Ascending aorta (tissue), 2 donors: ENCODE measurements around the gene SFT2D3. TPM values are rescaled to one million over a fixed set of nuclear protein-coding genes. Genes with fewer than 3 reads are reported as not detected.

Experiments used
- DNase-seq, 2 donors: peaks; one replicate each; pipeline ENCODE4 v3.0.0-alpha.2; 2019; ENCODE audit warnings: low spot score in 2 of 2
- H3K27ac ChIP-seq, 2 donors: fragments of 200-600 bp; sonication (generic); one replicate each; pipeline ENCODE4 v1.5.1; 2016 to 2017; ENCODE audit warnings: mild to moderate bottlenecking in 1 of 2
- H3K27me3 ChIP-seq: fragments of 200-600 bp; sonication (generic); one replicate; pipeline ENCODE4 v1.5.1; 2017
- H3K36me3 ChIP-seq, 2 donors: fragments of 200-600 bp; sonication (generic); one replicate each; pipeline ENCODE4 v1.5.1; 2016
- H3K4me1 ChIP-seq, 2 donors: fragments of 200-600 bp; sonication (generic); one replicate each; pipeline ENCODE4 v1.5.1; 2016 to 2017; ENCODE audit warnings: mild to moderate bottlenecking in 1 of 2
- H3K4me3 ChIP-seq, 2 donors: fragments of 200-600 bp; sonication (generic); one replicate each; pipeline ENCODE4 v1.5.1; 2016 to 2017; ENCODE audit warnings: mild to moderate bottlenecking in 1 of 2
- H3K9me3 ChIP-seq, 2 donors: fragments of 200-600 bp; sonication (generic); one replicate each; pipeline ENCODE4 v1.5.1; 2016
- CTCF ChIP-seq, 3 experiments: fragments of 200-600 bp in 2 of 3; fragments of 450-650 bp in 1 of 3; sonication (generic) in 2 of 3; IDR thresholded peaks; one replicate each; pipeline ENCODE4 v1.5.1; 2016 to 2019; ENCODE audit warnings: antibody characterized with exemption in 3 of 3, mild to moderate bottlenecking in 1 of 3, moderate library complexity in 1 of 3
- intact Hi-C: fragments of 100-400 bp; cut with DNase I; formaldehyde crosslinking; loops from one replicate; pipeline ENCODE4 v1.15.1; 2023
- total RNA-seq: library from RNA; depleted of rRNA; stranded (reverse); fragments of >200 nt; gene quantifications from one replicate; pipeline ENCODE4 v1.1.0, GENCODE V29; 2016

SFT2D3 gene
- total RNA-seq, 1 donor from 2014 or later: 8.3 TPM

- Histone ChIP-seq H3K4me3 (no peak overlapping the region), H3K27ac (no peak overlapping the region), H3K4me1 (no peaks in the 10 kb centered on the region), H3K9me3 (no peaks in the 10 kb centered on the region), H3K36me3 (peaks cover 26 to 36% of the 10 kb centered on the region in 2 donors), H3K27me3 (no peaks in the 10 kb centered on the region)
- intact Hi-C loops: no loop called here
- TF ChIP-seq CTCF (IDR thresholded peaks at IDR 0.05): no peak
- DNase-seq: no peak
Measured at GRCh38 chr2:127712999-127713398, 11.7 kb downstream of the SFT2D3 start.

GRCh38 chr2:127713562-127713961, 12.3 kb downstream of the SFT2D3 start:
- DNase-seq: no peak
- peaks cover 23 to 32% of the 10 kb centered on the region in 2 donors for H3K36me3 ChIP-seq

GRCh38 chr2:127715778-127716449, 14.6 kb downstream of the SFT2D3 start:
- Histone ChIP-seq H3K27me3 (no peaks in the 10 kb centered on the region), H3K27ac (no peak overlapping the region), H3K36me3 (peaks cover 33 to 43% of the 10 kb centered on the region in 2 donors), H3K4me3 (no peak overlapping the region), H3K4me1 (no peaks in the 10 kb centered on the region), H3K9me3 (no peaks in the 10 kb centered on the region)
- DNase-seq: no peak
- TF ChIP-seq CTCF (IDR thresholded peaks at IDR 0.05): no peak
- intact Hi-C loops: no loop called here

More at GRCh38 chr2:127713562-127713961, 12.3 kb downstream of the SFT2D3 start:
- no peaks in the 10 kb centered on the region for H3K9me3 ChIP-seq
- H3K27me3 ChIP-seq: no peaks in the 10 kb centered on the region
- H3K27ac ChIP-seq: no peak overlapping the region
- H3K4me3 ChIP-seq: no peak overlapping the region
- no peaks in the 10 kb centered on the region for H3K4me1 ChIP-seq
- intact Hi-C loops: no loop called here
- TF ChIP-seq CTCF (IDR thresholded peaks at IDR 0.05): no peak

- no peak for DNase-seq
- TF ChIP-seq CTCF (IDR thresholded peaks at IDR 0.05): no peak
- H3K4me3 ChIP-seq: no peak overlapping the region
- intact Hi-C loops: no loop called here
- peaks cover 48 to 66% of the 10 kb centered on the region in 2 donors for H3K36me3 ChIP-seq
- H3K27me3 ChIP-seq: no peaks in the 10 kb centered on the region
- H3K4me1 ChIP-seq: no peaks in the 10 kb centered on the region
- H3K27ac ChIP-seq: no peak overlapping the region
- no peaks in the 10 kb centered on the region for H3K9me3 ChIP-seq
Measured at GRCh38 chr2:127718271-127718670, 17.0 kb downstream of the SFT2D3 start.

- no peak overlapping the region for H3K4me3 ChIP-seq
Measured at GRCh38 chr2:127719301-127720218, 18.3 kb downstream of the SFT2D3 start.

More at GRCh38 chr2:127719301-127720218, 18.3 kb downstream of the SFT2D3 start:
- Histone ChIP-seq H3K36me3 (peaks cover 47 to 70% of the 10 kb centered on the region in 2 donors), H3K27ac (no peak overlapping the region), H3K9me3 (no peaks in the 10 kb centered on the region), H3K27me3 (no peaks in the 10 kb centered on the region), H3K4me1 (no peaks in the 10 kb centered on the region)
- DNase-seq: no peak
- intact Hi-C loops: no loop called here
- no peak for TF ChIP-seq CTCF (IDR thresholded peaks at IDR 0.05)
